IMR-90 (cell line): ENCODE measurements around the gene PELO. TPM values are rescaled to one million over a fixed set of nuclear protein-coding genes. Genes with fewer than 3 reads are reported as not detected.
A peak's percentile ranks its signal among the peaks of the same experiment; 100 is the strongest.

Experiments
- ATAC-seq: fragments of 200-7000 bp; cut with Tn5 transposase; 2 replicates; pipeline ENCODE4 v1.9.1; 2020; ENCODE audit warnings: low read depth, mild to moderate bottlenecking, moderate library complexity
- BruUV-seq: library from RNA; stranded (reverse); fragments of 400-500 nt; replicated peaks from 2 replicates; lab custom pipeline; 2021; lab: Mats Ljungman, UMichigan
- CTCF ChIA-PET: fragments of 300-600 bp; formaldehyde crosslinking; extraction: SDS; loops from one replicate; lab custom pipeline; 2021; ENCODE audit warnings: antibody characterized with exemption; lab: Yijun Ruan, JAX
- POLR2A ChIA-PET: fragments of 300-600 bp; sonication (Branson Sonifier 250); formaldehyde crosslinking; loops from one replicate; lab custom pipeline; 2022; ENCODE audit warnings: antibody characterized with exemption; ENCODE audit not compliant: unreplicated experiment; lab: Charles Lee
- DNase-seq: peaks from one replicate; pipeline ENCODE4 v3.0.0; 2013
- H2AFZ ChIP-seq: replicated peaks from 2 replicates; pipeline ENCODE3; 2013; ENCODE audit warnings: low read length, mild to moderate bottlenecking; ENCODE audit not compliant: poor library complexity
- H2AK5ac ChIP-seq: 2 replicates; pipeline ENCODE4 v1.6.1; 2013; ENCODE audit warnings: low read depth, low read length, inconsistent platforms
- H2AK9ac ChIP-seq: replicated peaks from 2 replicates; pipeline ENCODE3; 2013; ENCODE audit warnings: mild to moderate bottlenecking, low read depth, low read length, moderate library complexity; ENCODE audit not compliant: poor library complexity
- H2BK120ac ChIP-seq: 2 replicates; pipeline ENCODE4 v1.6.1; 2013; ENCODE audit warnings: low read depth, low read length, inconsistent platforms
- H2BK15ac ChIP-seq: 3 replicates; pipeline ENCODE4 v1.6.1; 2013; ENCODE audit warnings: low read depth, low read length, inconsistent platforms
- H2BK20ac ChIP-seq: 2 replicates; pipeline ENCODE4 v1.6.1; 2013; ENCODE audit warnings: low read depth, mild to moderate bottlenecking, inconsistent platforms, low read length, moderate library complexity
- H2BK5ac ChIP-seq: 2 replicates; pipeline ENCODE4 v1.6.1; 2013; ENCODE audit warnings: mild to moderate bottlenecking, low read depth, low read length, inconsistent platforms; ENCODE audit not compliant: poor library complexity, severe bottlenecking
- H3K14ac ChIP-seq: replicated peaks from 2 replicates; pipeline ENCODE4 v1.6.1; 2013; ENCODE audit warnings: low read depth, low read length, inconsistent platforms
- H3K18ac ChIP-seq: 2 replicates; pipeline ENCODE4 v1.6.1; 2013; ENCODE audit warnings: low read depth, low read length, control low read depth
- H3K23ac ChIP-seq: 2 replicates; pipeline ENCODE4 v1.6.1; 2013; ENCODE audit warnings: low read depth, low read length, inconsistent platforms
- H3K27ac ChIP-seq: 2 replicates; pipeline ENCODE4 v1.5.1; 2013; ENCODE audit warnings: mild to moderate bottlenecking, control low read depth, low read length; ENCODE audit not compliant: insufficient read depth
- H3K27me3 ChIP-seq: 2 replicates; pipeline ENCODE4 v1.6.1; 2013; ENCODE audit warnings: low read length; ENCODE audit not compliant: control insufficient read depth, insufficient read depth
- H3K36me3 ChIP-seq: 2 replicates; pipeline ENCODE4 v1.6.1; 2013; ENCODE audit warnings: low read length, mixed read lengths; ENCODE audit not compliant: control insufficient read depth, insufficient read depth
- H3K4ac ChIP-seq: 2 replicates; pipeline ENCODE4 v1.6.1; 2013; ENCODE audit warnings: low read depth, low read length, inconsistent platforms
- H3K4me1 ChIP-seq: 2 replicates; pipeline ENCODE4 v1.6.1; 2013; ENCODE audit warnings: low read length, mixed read lengths; ENCODE audit not compliant: control insufficient read depth, insufficient read depth
- H3K4me2 ChIP-seq: 2 replicates; pipeline ENCODE4 v1.6.1; 2013; ENCODE audit warnings: low read depth, mild to moderate bottlenecking, control low read depth, low read length, moderate library complexity
- H3K4me3 ChIP-seq: 2 replicates; pipeline ENCODE4 v1.5.1; 2013; ENCODE audit warnings: low read depth, mild to moderate bottlenecking, control low read depth, low read length, moderate library complexity; ENCODE audit not compliant: insufficient read depth
- H3K56ac ChIP-seq: 2 replicates; pipeline ENCODE4 v1.6.1; 2013; ENCODE audit warnings: low read length, inconsistent platforms; ENCODE audit not compliant: insufficient read depth; ENCODE audit errors: extremely low read depth
- H3K79me1 ChIP-seq, 2 experiments: 2 replicates each; pipeline ENCODE4 v1.6.1; 2013; ENCODE audit warnings: low read length in 2 of 2, inconsistent platforms in 1 of 2, low read depth in 1 of 2
- H3K9ac ChIP-seq: 2 replicates; pipeline ENCODE4 v1.6.1; 2013; ENCODE audit warnings: low read depth, low read length, control low read depth
- H3K9me1 ChIP-seq: 2 replicates; pipeline ENCODE4 v1.6.1; 2013; ENCODE audit warnings: low read length, inconsistent platforms; ENCODE audit not compliant: insufficient read depth
- H3K9me3 ChIP-seq: 2 replicates; pipeline ENCODE4 v1.6.1; 2013; ENCODE audit warnings: low read length; ENCODE audit not compliant: control insufficient read depth, insufficient read depth
- H4K20me1 ChIP-seq: 2 replicates; pipeline ENCODE4 v1.6.1; 2013; ENCODE audit warnings: low read length, inconsistent platforms; ENCODE audit not compliant: insufficient read depth
- H4K5ac ChIP-seq: 2 replicates; pipeline ENCODE4 v1.6.1; 2013; ENCODE audit warnings: mild to moderate bottlenecking, low read depth, low read length, control low read depth
- H4K8ac ChIP-seq, 2 experiments: 2 replicates each; pipeline ENCODE4 v1.6.1; 2013; ENCODE audit warnings: low read depth in 2 of 2, low read length in 2 of 2, control low read depth in 1 of 2, inconsistent platforms in 1 of 2
- H4K91ac ChIP-seq: 2 replicates; pipeline ENCODE4 v1.6.1; 2013; ENCODE audit warnings: low read depth, low read length, inconsistent platforms; ENCODE audit not compliant: insufficient read depth
- CEBPB ChIP-seq: IDR thresholded peaks from 2 replicates; pipeline ENCODE4 v1.6.1; 2012; ENCODE audit warnings: low read depth, low read length, improper control_type of control experiment
- FOS ChIP-seq: fragments of 150-350 bp; IDR thresholded peaks from 2 replicates; pipeline ENCODE4 v1.6.1; 2016; ENCODE audit warnings: low read depth, low read length
- MAFK ChIP-seq: IDR thresholded peaks from 2 replicates; pipeline ENCODE4 v1.6.1; 2012; ENCODE audit warnings: low read depth, low read length, improper control_type of control experiment
- MAZ ChIP-seq: IDR thresholded peaks from 2 replicates; pipeline ENCODE4 v1.6.1; 2012; ENCODE audit warnings: low read depth, mild to moderate bottlenecking, low read length, improper control_type of control experiment, moderate library complexity, borderline replicate concordance
- NFE2L2 ChIP-seq: fragments of 150-350 bp; IDR thresholded peaks from 2 replicates; pipeline ENCODE4 v1.6.1; 2016; ENCODE audit warnings: low read depth, mild to moderate bottlenecking, low read length
- RCOR1 ChIP-seq: IDR thresholded peaks from 2 replicates; pipeline ENCODE4 v1.6.1; 2012; ENCODE audit warnings: mild to moderate bottlenecking, low read length, improper control_type of control experiment; ENCODE audit not compliant: insufficient replicate concordance
- SMC3 ChIP-seq: fragments of 150-350 bp; IDR thresholded peaks from 2 replicates; pipeline ENCODE4 v1.6.1; 2016; ENCODE audit warnings: low read depth, mild to moderate bottlenecking, antibody characterized with exemption, low read length, moderate library complexity
- WGBS, 2 experiments: methylation state at CpG; one replicate each; pipeline versions ENCODE4 v1.1.5 to v1.1.7; 2013; ENCODE audit warnings: missing lambda C conversion rate in 2 of 2; ENCODE audit not compliant: insufficient read length in 1 of 2; ENCODE audit errors: extremely low coverage in 2 of 2; 5-methylcytosine and 5-hydroxymethylcytosine counted together
- dilution Hi-C: fragments of 300-500 bp; cut with HindIII; formaldehyde crosslinking; loops from one replicate; pipeline ENCODE4 v1.14.3; 2018; ENCODE audit warnings: low sequenced_read_pairs; ENCODE audit not compliant: unreplicated experiment
- in situ Hi-C: fragments of 300-500 bp; cut with MboI; formaldehyde crosslinking; loops from 3 replicates; pipeline ENCODE4 v1.14.3; 2019; ENCODE audit warnings: low sequenced_read_pairs, inconsistent platforms, mixed read lengths
- intact Hi-C: fragments of 100-400 bp; cut with micrococcal nuclease; formaldehyde crosslinking; loops from 2 replicates; pipeline ENCODE4 v1.10.0; 2022
- polyA plus RNA-seq, 3 experiments: library from polyadenylated mRNA; depleted of rRNA; stranded (reverse); fragments of >200 nt; gene quantifications; 2 replicates each; pipeline ENCODE4 v1.2.3, GENCODE V29; 2012; ENCODE audit warnings: low replicate concordance in 1 of 3
- total RNA-seq: library from RNA; depleted of rRNA; stranded (reverse); fragments of >200 nt; gene quantifications from 2 replicates; pipeline ENCODE4 v1.2.3, GENCODE V29; 2012

The PELO gene
- total and polyA plus RNA-seq, 2 of the 4 experiments (the other 2 are of a cell fraction) = 42.4 to 48.9 TPM

GRCh38 chr5:52784737-52785136 lies 3.0 kb upstream of the PELO start:
- BruUV-seq = no TSS peak
- dilution Hi-C loops = no loop called here

More at GRCh38 chr5:52784737-52785136, 3.0 kb upstream of the PELO start:
- intact Hi-C loops = loop anchor here (5.0 kb wide), 1 partner anchor 37 kb away; no protein-coding TSS in a partner anchor
- no peak overlapping the region for H4K91ac ChIP-seq
- H3K79me1 ChIP-seq = peaks cover 0 to 9% of the 10 kb centered on the region in 2 experiments; a peak in 2 of 4 replicates
- H3K4me3 ChIP-seq = no peak overlapping the region
- TF ChIP-seq NFE2L2 = no peak
- no peak for TF ChIP-seq CEBPB
- no peak for TF ChIP-seq FOS
- no peak for TF ChIP-seq MAFK
- no peak for TF ChIP-seq SMC3
- TF ChIP-seq MAZ = no peak
- no peak for TF ChIP-seq RCOR1
- no peak overlapping the region for H3K4ac ChIP-seq
- no peak overlapping the region for H3K4me2 ChIP-seq
- no peaks in the 10 kb centered on the region for H3K27me3 ChIP-seq
- H3K36me3 ChIP-seq = no peaks in the 10 kb centered on the region
- DNase-seq (peak; percentile 23), ATAC-seq (no peak)
- H4K5ac ChIP-seq = no peak overlapping the region; the same call in 1 of the 2 replicates
- H3K56ac ChIP-seq = no peak overlapping the region
- ChIA-PET CTCF (no interaction called here), POLR2A (no interaction called here)
- H3K4me1 ChIP-seq = peaks cover 6% of the 10 kb centered on the region
- H3K9me1 ChIP-seq = peaks cover 3% of the 10 kb centered on the region; the same call in 1 of the 2 replicates
- no peak overlapping the region for H3K18ac ChIP-seq
- no peak overlapping the region for H4K8ac ChIP-seq
- H2AFZ ChIP-seq = no peak overlapping the region
- in situ Hi-C loops = no loop called here
- H3K9ac ChIP-seq = no peak overlapping the region
- H2BK5ac ChIP-seq = no peak overlapping the region
- H4K20me1 ChIP-seq = no peaks in the 10 kb centered on the region
- no peak overlapping the region for H2BK120ac ChIP-seq
- H3K27ac ChIP-seq = no peak overlapping the region
- H3K23ac ChIP-seq = no peak overlapping the region
- peak overlapping the region; percentile 42; the same call in 1 of the 2 replicates for H3K14ac ChIP-seq
- 0 out of 2 replicates have a peak overlapping the region, but pooled peaks have one; percentile 26 for H2BK20ac ChIP-seq
- 80% methylated on average over 1 of the region's 6 CpGs; no CpG with 5 or more reads in 1 of the 2 experiments for WGBS, 2 experiments
- no peak overlapping the region for H2AK5ac ChIP-seq
- no peaks in the 10 kb centered on the region for H3K9me3 ChIP-seq
- no peak overlapping the region for H2AK9ac ChIP-seq
- no peak overlapping the region for H2BK15ac ChIP-seq
